HepG2 (cell line): ENCODE measurements around the gene TOPBP1. TPM values are rescaled to one million over a fixed set of nuclear protein-coding genes. Genes with fewer than 3 reads are reported as not detected.

ENCODE experiments used
- BRCA1 ChIP-seq: sonication (generic); formaldehyde crosslinking; IDR thresholded peaks from 2 replicates; pipeline ENCODE4 v1.4.0; 2020; ENCODE audit warnings: missing genetic modification reagents
- ELF3 ChIP-seq: IDR thresholded peaks from 2 replicates; pipeline ENCODE4 v1.6.1; 2016; ENCODE audit warnings: missing genetic modification reagents, missing compliant biosample characterization
- FLYWCH1 ChIP-seq: sonication (generic); formaldehyde crosslinking; IDR thresholded peaks from 2 replicates; pipeline ENCODE4 v1.8.1; 2023; ENCODE audit warnings: mild to moderate bottlenecking, missing genetic modification reagents
- FOXK1 ChIP-seq: sonication (generic); formaldehyde crosslinking; IDR thresholded peaks from 2 replicates; pipeline ENCODE4 v1.4.0; 2020; ENCODE audit warnings: low read depth, missing genetic modification reagents, borderline replicate concordance
- HNF4G ChIP-seq, 2 experiments: sonication (generic) in 1 of 2; formaldehyde crosslinking in 1 of 2; IDR thresholded peaks; 2 replicates each; pipeline versions ENCODE4 v1.4.0 to v1.6.1; 2011 to 2020; ENCODE audit warnings: borderline replicate concordance in 2 of 2, low read depth in 2 of 2, mild to moderate bottlenecking in 2 of 2, low read length in 1 of 2, missing genetic modification reagents in 1 of 2, moderate library complexity in 1 of 2
- KAT8 ChIP-seq: IDR thresholded peaks from 2 replicates; pipeline ENCODE4 v1.6.1; 2016; ENCODE audit warnings: missing genetic modification reagents, missing compliant biosample characterization
- MAFF ChIP-seq: IDR thresholded peaks from 2 replicates; pipeline ENCODE4 v1.6.1; 2011; ENCODE audit warnings: low read depth, low read length, improper control_type of control experiment
- NFIC ChIP-seq: IDR thresholded peaks from 2 replicates; pipeline ENCODE4 v1.6.1; 2012; ENCODE audit warnings: mild to moderate bottlenecking, low read length, inconsistent platforms
- NKX3-1 ChIP-seq: sonication (generic); formaldehyde crosslinking; IDR thresholded peaks from 2 replicates; pipeline ENCODE4 v1.5.0; 2020; ENCODE audit warnings: missing genetic modification reagents
- RBM22 ChIP-seq: fragments of 200-400 bp; formaldehyde crosslinking; optimal IDR thresholded peaks from 2 replicates; pipeline ENCODE3; 2017; ENCODE audit warnings: mild to moderate bottlenecking, low read length, moderate library complexity
- RFX3 ChIP-seq: IDR thresholded peaks from 2 replicates; pipeline ENCODE4 v1.6.1; 2016; ENCODE audit warnings: missing biosample characterization, missing genetic modification reagents
- SIN3A ChIP-seq: IDR thresholded peaks from 2 replicates; pipeline ENCODE4 v1.6.1; 2011; ENCODE audit warnings: low read depth, mild to moderate bottlenecking, control low read depth, low read length, borderline replicate concordance
- SMARCC2 ChIP-seq: fragments of 450-650 bp; IDR thresholded peaks from 2 replicates; pipeline ENCODE4 v1.6.1; 2017; ENCODE audit warnings: antibody characterized with exemption, mild to moderate bottlenecking
- SMC3 ChIP-seq: IDR thresholded peaks from 2 replicates; pipeline ENCODE4 v1.6.1; 2011; ENCODE audit warnings: low read length, improper control_type of control experiment
- SRY ChIP-seq: sonication (generic); formaldehyde crosslinking; IDR thresholded peaks from 2 replicates; pipeline ENCODE4 v1.8.0; 2022; ENCODE audit warnings: mild to moderate bottlenecking, missing genetic modification reagents
- TBP ChIP-seq: sonication (generic); formaldehyde crosslinking; IDR thresholded peaks from 2 replicates; pipeline ENCODE4 v1.5.0; 2020; ENCODE audit warnings: missing genetic modification reagents
- TBX3 ChIP-seq: fragments of 450-650 bp; IDR thresholded peaks from 2 replicates; pipeline ENCODE4 v1.6.1; 2017; ENCODE audit warnings: antibody characterized with exemption, mild to moderate bottlenecking, inconsistent platforms, borderline replicate concordance
- TOPORS ChIP-seq: sonication (generic); formaldehyde crosslinking; IDR thresholded peaks from 2 replicates; pipeline ENCODE4 v1.8.0; 2023; ENCODE audit warnings: mild to moderate bottlenecking, missing genetic modification reagents
- TP53 ChIP-seq: sonication (generic); formaldehyde crosslinking; conservative IDR thresholded peaks from 2 replicates; pipeline ENCODE4 v1.4.0; 2020; ENCODE audit warnings: missing genetic modification reagents
- ZNF562 ChIP-seq: sonication (generic); formaldehyde crosslinking; IDR thresholded peaks from 2 replicates; pipeline ENCODE4 v1.8.0; 2022; ENCODE audit warnings: missing genetic modification reagents, borderline replicate concordance
- ZNF607 ChIP-seq: sonication (generic); formaldehyde crosslinking; IDR thresholded peaks from 2 replicates; pipeline ENCODE4 v1.5.1; 2020; ENCODE audit warnings: missing genetic modification reagents, mild to moderate bottlenecking, borderline replicate concordance
- polyA plus RNA-seq, 8 experiments: library from polyadenylated mRNA; depleted of rRNA in 3 of 8; stranded (reverse) in 7 of 8; unstranded in 1 of 8; fragments of >200 nt; fragmentation: Illumina TruSeq in 4 of 8; extraction: Trizol in 4 of 8; gene quantifications; 2 replicates each; pipeline versions ENCODE4 v1.2.1 to v1.2.3, GENCODE V29; 2011 to 2016; ENCODE audit warnings: low read depth in 4 of 8, missing spikeins in 1 of 8, mixed read lengths in 1 of 8; ENCODE audit not compliant: insufficient read depth in 1 of 8
- total RNA-seq, 5 experiments: library from RNA; depleted of rRNA; stranded (reverse); fragments of >200 nt; fragmentation: Illumina TruSeq; extraction: Trizol; gene quantifications; 2 replicates each; pipeline ENCODE4 v1.2.3, GENCODE V29; 2016; ENCODE audit warnings: low read depth in 1 of 5
- TF ChIP-seq, protein P1 (sequence below): IDR thresholded peaks from 2 replicates; pipeline ENCODE4 v1.6.1; 2016; ENCODE audit warnings: missing compliant biosample characterization, missing genetic modification reagents, borderline replicate concordance
- TF ChIP-seq, protein P2 (sequence below): sonication (generic); formaldehyde crosslinking; IDR thresholded peaks from 2 replicates; pipeline ENCODE4 v1.8.0; 2022; ENCODE audit warnings: mild to moderate bottlenecking, missing genetic modification reagents, borderline replicate concordance
- TF ChIP-seq, protein P3 (sequence below): sonication (generic); formaldehyde crosslinking; IDR thresholded peaks from 2 replicates; pipeline ENCODE4 v1.4.0; 2020; ENCODE audit warnings: mild to moderate bottlenecking, missing genetic modification reagents

Gene TOPBP1
- total and polyA plus RNA-seq, 2 of the 13 experiments (the other 11 are each of a cell fraction or from before 2014, with no cell fraction given), result 24.3 to 42.9 TPM

- TF ChIP-seq, protein P1, sequence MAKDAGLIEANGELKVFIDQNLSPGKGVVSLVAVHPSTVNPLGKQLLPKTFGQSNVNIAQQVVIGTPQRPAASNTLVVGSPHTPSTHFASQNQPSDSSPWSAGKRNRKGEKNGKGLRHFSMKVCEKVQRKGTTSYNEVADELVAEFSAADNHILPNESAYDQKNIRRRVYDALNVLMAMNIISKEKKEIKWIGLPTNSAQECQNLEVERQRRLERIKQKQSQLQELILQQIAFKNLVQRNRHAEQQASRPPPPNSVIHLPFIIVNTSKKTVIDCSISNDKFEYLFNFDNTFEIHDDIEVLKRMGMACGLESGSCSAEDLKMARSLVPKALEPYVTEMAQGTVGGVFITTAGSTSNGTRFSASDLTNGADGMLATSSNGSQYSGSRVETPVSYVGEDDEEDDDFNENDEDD, result no peak
- TF ChIP-seq KAT8 (CRISPR knock-in tag), result 0 out of 2 replicates have a peak, but pooled peaks have one; percentile 25
- no peak for TF ChIP-seq SIN3A
- TF ChIP-seq NFIC, result peak; percentile 72; the same call in 1 of the 2 replicates
- TF ChIP-seq, protein P2, sequence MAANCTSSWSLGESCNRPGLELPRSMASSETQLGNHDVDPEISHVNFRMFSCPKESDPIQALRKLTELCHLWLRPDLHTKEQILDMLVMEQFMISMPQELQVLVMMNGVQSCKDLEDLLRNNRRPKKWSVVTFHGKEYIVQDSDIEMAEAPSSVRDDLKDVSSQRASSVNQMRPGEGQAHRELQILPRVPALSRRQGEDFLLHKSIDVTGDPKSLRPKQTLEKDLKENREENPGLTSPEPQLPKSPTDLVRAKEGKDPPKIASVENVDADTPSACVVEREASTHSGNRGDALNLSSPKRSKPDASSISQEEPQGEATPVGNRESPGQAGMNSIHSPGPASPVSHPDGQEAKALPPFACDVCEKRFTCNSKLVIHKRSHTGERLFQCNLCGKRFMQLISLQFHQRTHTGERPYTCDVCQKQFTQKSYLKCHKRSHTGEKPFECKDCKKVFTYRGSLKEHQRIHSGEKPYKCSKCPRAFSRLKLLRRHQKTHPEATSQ (CRISPR knock-in tag), result no peak
- no peak for TF ChIP-seq RBM22
- TF ChIP-seq, protein P3, sequence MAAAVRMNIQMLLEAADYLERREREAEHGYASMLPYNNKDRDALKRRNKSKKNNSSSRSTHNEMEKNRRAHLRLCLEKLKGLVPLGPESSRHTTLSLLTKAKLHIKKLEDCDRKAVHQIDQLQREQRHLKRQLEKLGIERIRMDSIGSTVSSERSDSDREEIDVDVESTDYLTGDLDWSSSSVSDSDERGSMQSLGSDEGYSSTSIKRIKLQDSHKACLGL, result no peak
- TF ChIP-seq TP53 (CRISPR knock-in tag), result no peak
- no peak for TF ChIP-seq TBX3
- TF ChIP-seq SMC3, result peak; percentile 40; the same call in 1 of the 2 replicates
- no peak for TF ChIP-seq TOPORS (CRISPR knock-in tag)
- peak; percentile 40 for TF ChIP-seq ELF3 (CRISPR knock-in tag)
- TF ChIP-seq TBP (CRISPR knock-in tag), result no peak
- TF ChIP-seq ZNF562 (CRISPR knock-in tag), result no peak
- peak; percentile 98 for TF ChIP-seq FOXK1 (CRISPR knock-in tag)
- TF ChIP-seq NKX3-1 (CRISPR knock-in tag), result no peak
- no peak for TF ChIP-seq MAFF
- TF ChIP-seq SMARCC2, result no peak
- TF ChIP-seq SRY (CRISPR knock-in tag), result no peak
- TF ChIP-seq ZNF607 (CRISPR knock-in tag), result no peak
- TF ChIP-seq HNF4G (IDR thresholded peaks at IDR 0.05; ENCODE audit: borderline replicate concordance, low read depth, low read length), result peak; percentile 47; the same call in 1 of the 2 replicates
- peak; percentile 69; the same call in 1 of the 2 replicates for TF ChIP-seq HNF4G (CRISPR knock-in tag; IDR thresholded peaks at IDR 0.05; ENCODE audit: borderline replicate concordance, low read depth)
- no peak for TF ChIP-seq FLYWCH1
- no peak for TF ChIP-seq RFX3 (CRISPR knock-in tag)
- TF ChIP-seq BRCA1 (CRISPR knock-in tag), result peak; percentile 76; the same call in 1 of the 2 replicates
Observed at GRCh38 chr3:133703915-133704314, 42.2 kb upstream of the TOPBP1 start (continued).
